Activated naive CD8-positive, alpha-beta T cell treated with anti-CD3 and anti-CD28 coated beads for 36 hours (primary cell): ENCODE measurements around the gene COLEC12. TPM values are rescaled to one million over a fixed set of nuclear protein-coding genes. Genes with fewer than 3 reads are reported as not detected.

ENCODE experiments used
- DNase-seq: peaks from one replicate; pipeline ENCODE4 v3.0.0; 2021
- H3K27ac Mint-ChIP-seq: one replicate; pipeline ENCODE4 v1.8.0; 2022; ENCODE audit warnings: mild to moderate bottlenecking, moderate library complexity, mixed read lengths
- H3K27me3 Mint-ChIP-seq: one replicate; pipeline ENCODE4 v1.8.0; 2022; ENCODE audit warnings: mild to moderate bottlenecking, mixed read lengths
- H3K36me3 Mint-ChIP-seq: one replicate; pipeline ENCODE4 v1.8.0; 2021; ENCODE audit warnings: mild to moderate bottlenecking, mixed read lengths
- H3K4me1 Mint-ChIP-seq: one replicate; pipeline ENCODE4 v1.8.0; 2021; ENCODE audit warnings: mixed read lengths
- H3K4me3 Mint-ChIP-seq: one replicate; pipeline ENCODE4 v1.8.0; 2022; ENCODE audit warnings: mild to moderate bottlenecking, moderate library complexity, mixed read lengths
- H3K9me3 Mint-ChIP-seq: one replicate; pipeline ENCODE4 v1.8.0; 2022; ENCODE audit warnings: mixed read lengths
- total RNA-seq, 2 experiments: library from RNA; stranded (reverse); gene quantifications; one replicate each; pipeline ENCODE4 v1.2.3, GENCODE V29; 2021

Gene COLEC12
- total RNA-seq, 2 experiments from 2014 or later, result not detected

- Mint-ChIP-seq H3K4me3 (no peak overlapping the region), H3K27me3 (peaks cover 8% of the 10 kb centered on the region), H3K4me1 (no peaks in the 10 kb centered on the region), H3K27ac (no peak overlapping the region), H3K36me3 (no peaks in the 10 kb centered on the region), H3K9me3 (peaks cover 13% of the 10 kb centered on the region)
- DNase-seq, result no peak
These were observed 52.2 kb downstream of the COLEC12 start for GRCh38 chr18:448116-448790.

DNA sequence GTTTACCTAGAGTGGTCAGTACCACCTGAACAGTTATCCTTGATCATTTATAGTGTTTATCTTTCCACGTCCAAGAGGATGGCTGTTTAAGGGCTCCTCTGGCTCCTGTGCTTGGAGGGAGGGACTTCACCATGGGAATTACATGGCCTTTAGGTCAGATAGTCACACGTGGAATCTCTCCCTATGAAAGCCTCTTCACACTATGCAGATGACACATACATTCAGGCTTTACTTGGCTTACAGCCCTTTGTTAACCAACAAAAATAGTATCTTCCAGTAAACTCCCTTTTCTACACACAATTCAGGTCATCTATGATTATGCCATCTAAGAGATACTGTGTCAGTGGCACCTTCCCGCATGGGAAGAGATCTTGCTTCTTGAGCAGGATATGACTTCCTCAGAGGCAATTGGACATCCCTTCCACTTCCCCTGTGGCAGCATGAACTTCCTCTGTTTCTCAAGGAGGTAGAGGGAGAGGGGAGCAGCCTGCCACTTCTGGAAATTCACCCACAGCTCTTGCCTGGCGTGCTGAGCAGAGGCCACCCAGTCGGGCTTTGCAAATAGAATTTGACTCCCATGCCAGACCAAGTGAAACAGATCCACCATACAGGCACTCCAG is 53.5 kb downstream of the COLEC12 start:
- DNase-seq, result no peak
- peaks cover 8% of the 10 kb centered on the region for H3K27me3 Mint-ChIP-seq
- H3K4me3 Mint-ChIP-seq, result no peak overlapping the region
- peaks cover 10% of the 10 kb centered on the region for H3K9me3 Mint-ChIP-seq
- no peak overlapping the region for H3K27ac Mint-ChIP-seq
- H3K4me1 Mint-ChIP-seq, result no peaks in the 10 kb centered on the region
- no peaks in the 10 kb centered on the region for H3K36me3 Mint-ChIP-seq

GRCh38 chr18:445055-445454 is 55.4 kb downstream of the COLEC12 start:
- H3K4me1 Mint-ChIP-seq, result no peaks in the 10 kb centered on the region
- no peak overlapping the region for H3K4me3 Mint-ChIP-seq
- peaks cover 8% of the 10 kb centered on the region for H3K27me3 Mint-ChIP-seq

GRCh38 chr18:438571-438970 is 61.9 kb downstream of the COLEC12 start:
- Mint-ChIP-seq H3K4me3 (no peak overlapping the region), H3K27ac (no peak overlapping the region), H3K4me1 (no peaks in the 10 kb centered on the region), H3K9me3 (no peaks in the 10 kb centered on the region), H3K36me3 (no peaks in the 10 kb centered on the region), H3K27me3 (no peaks in the 10 kb centered on the region)
- DNase-seq, result no peak

More at GRCh38 chr18:445055-445454, 55.4 kb downstream of the COLEC12 start:
- DNase-seq, result no peak
- no peaks in the 10 kb centered on the region for H3K9me3 Mint-ChIP-seq
- H3K36me3 Mint-ChIP-seq, result no peaks in the 10 kb centered on the region
- H3K27ac Mint-ChIP-seq, result no peak overlapping the region

GRCh38 chr18:435940-436339 is 64.6 kb downstream of the COLEC12 start:
- Mint-ChIP-seq H3K27me3 (peaks cover 10% of the 10 kb centered on the region), H3K27ac (no peak overlapping the region), H3K9me3 (no peaks in the 10 kb centered on the region), H3K4me1 (no peaks in the 10 kb centered on the region), H3K4me3 (no peak overlapping the region), H3K36me3 (no peaks in the 10 kb centered on the region)
- DNase-seq, result no peak

DNA sequence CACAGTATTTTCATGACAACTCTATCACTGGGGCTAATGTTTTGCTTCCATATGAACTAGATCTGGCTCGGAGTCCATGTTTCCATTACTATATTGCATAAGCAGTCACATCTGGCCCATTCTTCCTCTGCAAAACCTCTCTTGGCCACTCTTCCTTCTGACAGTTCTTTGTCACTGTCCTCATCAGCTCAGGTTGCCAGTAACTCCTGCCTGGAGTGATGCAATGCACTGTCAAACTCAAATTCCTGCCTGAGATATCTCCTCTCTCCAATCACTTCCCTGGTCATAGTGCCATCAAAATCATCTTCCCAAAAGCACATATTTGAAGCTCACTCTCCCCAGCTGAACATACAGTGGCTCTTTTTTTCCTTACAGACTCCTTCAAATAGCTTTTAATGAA is 66.1 kb downstream of the COLEC12 start:
- H3K9me3 Mint-ChIP-seq, result no peaks in the 10 kb centered on the region
- H3K4me3 Mint-ChIP-seq, result no peak overlapping the region
- H3K36me3 Mint-ChIP-seq, result no peaks in the 10 kb centered on the region
- no peak overlapping the region for H3K27ac Mint-ChIP-seq
- H3K4me1 Mint-ChIP-seq, result no peaks in the 10 kb centered on the region
- no peak for DNase-seq
- peaks cover 10% of the 10 kb centered on the region for H3K27me3 Mint-ChIP-seq

GRCh38 chr18:433960-434359 is 66.5 kb downstream of the COLEC12 start:
- H3K36me3 Mint-ChIP-seq, result no peaks in the 10 kb centered on the region

DNA sequence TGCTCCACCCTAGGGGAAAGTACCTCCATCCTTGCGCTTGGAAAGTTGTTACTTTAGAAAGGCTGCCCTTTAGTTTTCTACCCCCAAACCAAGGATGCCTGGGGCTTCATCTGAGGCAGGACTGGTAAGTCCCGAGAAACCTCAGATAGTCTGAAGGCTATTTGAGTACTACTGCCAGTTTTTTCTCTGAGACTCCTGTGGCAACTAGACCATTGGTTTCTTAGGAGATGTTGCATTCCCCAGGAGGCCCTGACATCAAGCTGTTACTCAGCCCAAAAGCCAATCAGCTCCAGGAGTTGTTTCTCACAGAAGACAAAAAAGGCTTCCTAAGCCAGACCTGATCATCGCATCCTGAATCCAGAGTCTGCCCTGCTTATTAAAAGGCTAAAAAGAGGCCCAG is 67.2 kb downstream of the COLEC12 start:
- no peak overlapping the region for H3K27ac Mint-ChIP-seq
- peaks cover 10% of the 10 kb centered on the region for H3K27me3 Mint-ChIP-seq
- no peaks in the 10 kb centered on the region for H3K9me3 Mint-ChIP-seq
- no peak overlapping the region for H3K4me3 Mint-ChIP-seq
- H3K4me1 Mint-ChIP-seq, result no peaks in the 10 kb centered on the region
- H3K36me3 Mint-ChIP-seq, result no peaks in the 10 kb centered on the region
- no peak for DNase-seq

More at GRCh38 chr18:433960-434359, 66.5 kb downstream of the COLEC12 start:
- no peak overlapping the region for H3K4me3 Mint-ChIP-seq
- no peaks in the 10 kb centered on the region for H3K9me3 Mint-ChIP-seq
- DNase-seq, result no peak
- no peaks in the 10 kb centered on the region for H3K4me1 Mint-ChIP-seq
- no peak overlapping the region for H3K27ac Mint-ChIP-seq
- peaks cover 10% of the 10 kb centered on the region for H3K27me3 Mint-ChIP-seq

DNA sequence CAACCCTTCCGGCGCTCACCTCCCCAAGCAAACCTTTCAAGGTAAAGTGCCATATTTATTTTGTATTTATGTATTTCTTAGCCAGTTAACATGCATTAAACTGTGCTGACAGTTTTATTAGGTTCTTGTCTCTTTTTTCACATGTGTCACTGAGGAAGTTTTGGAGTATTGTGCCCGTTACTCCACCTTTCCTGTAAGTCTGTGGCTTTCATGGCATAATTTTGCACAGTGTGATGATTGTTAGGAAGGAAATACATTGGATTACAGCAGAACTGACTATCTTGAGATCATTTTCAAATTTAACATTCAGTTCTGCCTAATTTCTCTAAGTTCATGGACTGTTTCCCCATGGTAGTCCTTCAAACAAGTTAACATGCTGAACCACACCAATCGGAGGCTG is 67.7 kb downstream of the COLEC12 start:
- no peak overlapping the region for H3K4me3 Mint-ChIP-seq
- H3K9me3 Mint-ChIP-seq, result no peaks in the 10 kb centered on the region
- H3K36me3 Mint-ChIP-seq, result no peaks in the 10 kb centered on the region
- DNase-seq, result no peak
- H3K27me3 Mint-ChIP-seq, result peaks cover 10% of the 10 kb centered on the region
- no peak overlapping the region for H3K27ac Mint-ChIP-seq
- H3K4me1 Mint-ChIP-seq, result no peaks in the 10 kb centered on the region

- H3K27ac Mint-ChIP-seq, result no peak overlapping the region
- no peak for DNase-seq
- no peaks in the 10 kb centered on the region for H3K9me3 Mint-ChIP-seq
- H3K4me1 Mint-ChIP-seq, result no peaks in the 10 kb centered on the region
- H3K4me3 Mint-ChIP-seq, result no peak overlapping the region
- no peaks in the 10 kb centered on the region for H3K36me3 Mint-ChIP-seq
- peaks cover 10% of the 10 kb centered on the region for H3K27me3 Mint-ChIP-seq
These were observed 71.5 kb downstream of the COLEC12 start for GRCh38 chr18:429030-429429.

DNA sequence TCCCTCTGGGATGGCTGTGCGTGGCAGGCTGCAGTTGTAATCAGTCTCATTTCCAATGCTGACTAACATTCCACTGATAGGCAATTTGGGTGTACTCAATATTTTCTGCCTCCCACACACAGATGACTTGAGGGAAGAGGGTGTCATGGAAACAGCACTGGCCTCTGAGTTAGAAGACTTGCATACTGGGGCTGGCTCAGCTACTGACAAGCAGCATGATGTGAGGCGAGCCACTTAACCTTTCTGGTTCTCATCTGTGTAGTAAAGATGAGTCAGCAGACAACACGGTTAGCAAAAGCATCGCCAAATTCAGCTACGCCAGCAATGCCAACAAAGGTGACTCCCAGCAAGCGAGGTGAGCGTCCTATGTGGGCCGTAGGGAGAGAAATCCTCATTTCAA is 73.5 kb downstream of the COLEC12 start:
- Mint-ChIP-seq H3K36me3 (no peaks in the 10 kb centered on the region), H3K9me3 (no peaks in the 10 kb centered on the region), H3K27me3 (peaks cover 13% of the 10 kb centered on the region), H3K4me3 (no peak overlapping the region), H3K4me1 (no peaks in the 10 kb centered on the region), H3K27ac (no peak overlapping the region)
- DNase-seq, result no peak

DNA sequence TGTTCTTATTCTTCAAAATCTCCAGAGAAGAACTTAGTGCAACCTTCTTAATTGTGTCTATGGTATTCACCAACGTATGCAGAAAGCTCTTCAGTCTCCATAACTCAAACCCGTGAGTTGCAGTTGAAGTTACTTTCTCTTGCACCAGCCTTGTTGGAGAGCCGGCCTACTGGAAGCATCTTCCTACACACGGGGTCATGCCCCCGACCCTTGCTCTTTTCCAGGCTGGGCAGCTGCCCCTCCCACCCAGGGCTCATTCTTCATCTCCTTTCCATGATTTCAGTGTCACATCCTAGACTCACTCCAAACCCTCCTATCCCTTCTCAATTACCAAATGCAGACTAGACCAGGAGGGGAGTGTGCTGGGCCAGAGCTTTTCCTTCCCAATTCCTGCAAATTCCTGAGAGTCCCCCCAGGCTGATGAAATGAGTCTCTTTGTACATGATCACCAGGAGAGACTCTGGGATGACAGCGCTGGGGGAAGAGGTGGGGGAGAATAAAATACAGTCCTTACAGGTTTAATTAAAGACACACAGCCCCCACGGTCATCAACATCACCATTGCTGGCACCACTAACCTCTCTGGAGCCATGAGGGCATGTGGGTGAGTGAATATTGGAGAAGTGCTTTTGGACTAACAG is 75.3 kb downstream of the COLEC12 start:
- no peaks in the 10 kb centered on the region for H3K9me3 Mint-ChIP-seq
- no peaks in the 10 kb centered on the region for H3K4me1 Mint-ChIP-seq

GRCh38 chr18:424668-425067 is 75.8 kb downstream of the COLEC12 start:
- no peak for DNase-seq
- Mint-ChIP-seq H3K36me3 (no peaks in the 10 kb centered on the region), H3K27me3 (peaks cover 11% of the 10 kb centered on the region), H3K4me3 (no peak overlapping the region), H3K4me1 (no peaks in the 10 kb centered on the region), H3K27ac (no peak overlapping the region), H3K9me3 (no peaks in the 10 kb centered on the region)

More for the DNA sequence above, 75.3 kb downstream of the COLEC12 start:
- Mint-ChIP-seq H3K4me3 (no peak overlapping the region), H3K27ac (no peak overlapping the region), H3K27me3 (peaks cover 11% of the 10 kb centered on the region), H3K36me3 (no peaks in the 10 kb centered on the region)
- no peak for DNase-seq

DNA sequence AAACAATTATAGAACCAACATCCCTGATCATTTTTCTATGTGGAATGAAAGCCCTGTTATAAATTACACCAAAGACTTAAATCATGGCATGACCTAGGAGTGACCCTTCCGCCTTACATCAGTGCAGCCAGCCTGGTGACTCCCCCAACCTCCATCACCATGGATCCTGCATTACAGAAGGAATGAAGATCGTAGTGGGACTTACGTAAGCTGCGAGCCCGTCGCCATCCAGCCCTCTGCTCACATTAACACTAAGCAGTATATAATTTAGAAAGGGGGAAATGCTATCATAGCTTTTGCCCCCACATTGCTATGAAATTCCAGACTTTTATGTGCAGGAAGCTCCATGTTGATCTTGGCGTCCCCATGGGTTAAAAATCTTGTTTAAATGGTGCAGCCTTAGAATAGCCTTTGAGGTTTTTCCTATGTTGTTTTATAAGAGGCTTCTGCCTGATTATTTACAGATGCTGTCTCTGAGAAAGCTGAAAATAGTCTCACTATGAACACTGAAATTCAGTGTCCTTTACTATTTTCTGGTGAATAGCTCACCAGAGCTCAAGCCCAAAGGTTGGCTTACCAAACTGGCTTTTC is 76.3 kb downstream of the COLEC12 start:
- Mint-ChIP-seq H3K4me1 (no peaks in the 10 kb centered on the region), H3K27ac (no peak overlapping the region), H3K9me3 (no peaks in the 10 kb centered on the region), H3K36me3 (no peaks in the 10 kb centered on the region), H3K4me3 (no peak overlapping the region), H3K27me3 (peaks cover 11% of the 10 kb centered on the region)
- no peak for DNase-seq

GRCh38 chr18:422966-423365 is 77.5 kb downstream of the COLEC12 start:
- DNase-seq, result no peak
- no peaks in the 10 kb centered on the region for H3K9me3 Mint-ChIP-seq
- no peak overlapping the region for H3K4me3 Mint-ChIP-seq
- H3K27ac Mint-ChIP-seq, result no peak overlapping the region
- H3K36me3 Mint-ChIP-seq, result no peaks in the 10 kb centered on the region
- no peaks in the 10 kb centered on the region for H3K4me1 Mint-ChIP-seq
- H3K27me3 Mint-ChIP-seq, result peaks cover 11% of the 10 kb centered on the region
